HG03342 (cell line): Measurements from ENCODE around the gene COX15.
"Not testable (repeated sequence)": the region's sequence is repeated elsewhere in the genome, so short reads cannot be mapped to it uniquely, and the experiment has no call there.

Source experiments
- ATAC-seq: cut with Tn5 transposase; IDR thresholded peaks from one replicate; pipeline ENCODE4 v1.9.1; 2021; ENCODE audit warnings: mild to moderate bottlenecking, moderate library complexity; ENCODE audit not compliant: unreplicated experiment

COX15 gene

GRCh38 chr10:99732033-99732842 is at the start of gene COX15, which contains the start of gene CUTC:
Gene COX15, minus strand, starts transcription at chr10:99732127. Its CDS starts 78 bp downstream, at chr10:99732049.
Gene CUTC, plus strand, starts transcription at chr10:99732234. Its CDS starts 115 bp downstream, at chr10:99732349.
- peak; percentile 88 for ATAC-seq

GRCh38 chr10:99779335-99779734 is 47.4 kb upstream of the COX15 start:
- ATAC-seq = no peak

GRCh38 chr10:99777918-99778714 is 46.2 kb upstream of the COX15 start:
- ATAC-seq = no peak

- no peak for ATAC-seq
These were observed 43.9 kb upstream of the COX15 start for GRCh38 chr10:99775850-99776249.

- ATAC-seq = no peak
These were observed 38.6 kb upstream of the COX15 start for GRCh38 chr10:99770408-99771045.

- ATAC-seq = no peak
These were observed 37.8 kb upstream of the COX15 start for GRCh38 chr10:99769706-99770105.

GRCh38 chr10:99768556-99768955 is 36.6 kb upstream of the COX15 start:
- no peak for ATAC-seq

GRCh38 chr10:99767901-99768300 is 36.0 kb upstream of the COX15 start:
- no peak for ATAC-seq

GRCh38 chr10:99766302-99766681 is 34.4 kb upstream of the COX15 start:
- peak; percentile 77 for ATAC-seq

- no peak for ATAC-seq
These were observed 33.9 kb upstream of the COX15 start for GRCh38 chr10:99765672-99766301.

GRCh38 chr10:99761365-99761764 is 29.4 kb upstream of the COX15 start:
- ATAC-seq = no peak

GRCh38 chr10:99760321-99760720 is 28.4 kb upstream of the COX15 start:
- ATAC-seq = no peak

- ATAC-seq = no peak
These were observed 26.4 kb upstream of the COX15 start for GRCh38 chr10:99758211-99758891.

- no peak for ATAC-seq
These were observed 24.2 kb upstream of the COX15 start for GRCh38 chr10:99756159-99756558.

GRCh38 chr10:99754670-99755069 is 22.7 kb upstream of the COX15 start:
- ATAC-seq = no peak

- no peak for ATAC-seq
These were observed 18.7 kb upstream of the COX15 start for GRCh38 chr10:99750641-99751040.

- no peak for ATAC-seq
These were observed 17.0 kb upstream of the COX15 start for GRCh38 chr10:99748823-99749451.

GRCh38 chr10:99746166-99746565 is 14.2 kb upstream of the COX15 start:
- not testable (repeated sequence) for ATAC-seq

- no peak for ATAC-seq
These were observed 11.9 kb upstream of the COX15 start for GRCh38 chr10:99743841-99744240.

- ATAC-seq = no peak
These were observed 10.8 kb upstream of the COX15 start for GRCh38 chr10:99742701-99743100.
